Right lobe of liver (tissue), 6 donors: Measurements from ENCODE around the gene HTRA3. TPM values are rescaled to one million over a fixed set of nuclear protein-coding genes. Genes with fewer than 3 reads are reported as not detected.

Source experiments
- ATAC-seq, 4 donors: fragments of 200-7000 bp; cut with Tn5 transposase; one replicate each; pipeline ENCODE4 v1.9.1; 2020; ENCODE audit warnings: mild to moderate bottlenecking in 4 of 4, moderate library complexity in 4 of 4
- DNase-seq, 3 donors: peaks; one replicate each; pipeline ENCODE4 v3.0.0-alpha.2; 2020
- H3K27ac ChIP-seq, 3 donors: fragments of 200-600 bp; one replicate each; pipeline ENCODE4 v1.8.0; 2022
- H3K27me3 ChIP-seq, 2 donors: fragments of 200-600 bp; one replicate each; pipeline ENCODE4 v1.8.0; 2022
- H3K36me3 ChIP-seq, 4 donors: fragments of 200-600 bp; sonication (generic) in 1 of 4; one replicate each; pipeline versions ENCODE4 v1.5.1 to v1.8.0; 2017 to 2022; ENCODE audit warnings: control low read depth in 1 of 4
- H3K4me1 ChIP-seq, 4 donors: fragments of 200-600 bp; sonication (generic) in 1 of 4; one replicate each; pipeline versions ENCODE4 v1.5.1 to v1.8.0; 2017 to 2022; ENCODE audit warnings: control low read depth in 1 of 4
- H3K4me3 ChIP-seq, 3 donors: fragments of 200-600 bp; one replicate each; pipeline ENCODE4 v1.8.0; 2022
- H3K9me3 ChIP-seq, 4 donors: fragments of 200-600 bp; sonication (generic) in 1 of 4; one replicate each; pipeline versions ENCODE4 v1.5.1 to v1.8.0; 2017 to 2022; ENCODE audit warnings: control low read depth in 1 of 4
- POLR2A ChIP-seq: fragments of 450-650 bp; IDR thresholded peaks from one replicate; pipeline ENCODE4 v1.6.1; 2017; ENCODE audit warnings: antibody characterized with exemption, mild to moderate bottlenecking
- whole genome bisulfite sequencing: methylation state at CpG from one replicate; pipeline ENCODE4 v1.1.6; 2018; ENCODE audit warnings: low coverage, low lambda C conversion rate; ENCODE audit not compliant: insufficient coverage; ENCODE audit errors: missing lambda C conversion rate; 5-methylcytosine and 5-hydroxymethylcytosine counted together
- intact Hi-C, 2 donors: fragments of 100-400 bp; cut with DNase I; formaldehyde crosslinking; loops; one replicate each; pipeline versions ENCODE4 v1.11.2 to v1.14.1; 2022
- total RNA-seq, 6 experiments: library from RNA; depleted of rRNA in 2 of 6; stranded (reverse); fragments of >200 nt in 2 of 6; fragmentation: NEBNext Ultra II Directional in 3 of 6; extraction: Animal tissue kit (Norgen Biotek cat#: 25700) in 3 of 6; gene quantifications; one replicate each; pipeline versions ENCODE4 v1.1.0 to v1.2.4, GENCODE V29; 2016 to 2023
- TF ChIP-seq, protein P1 (sequence below), 4 donors: fragments of 200-600 bp in 3 of 4; fragments of 450-650 bp in 1 of 4; IDR thresholded peaks; one replicate each; pipeline versions ENCODE4 v1.5.1 to v1.8.0; 2016 to 2022; ENCODE audit warnings: antibody characterized with exemption in 4 of 4, mild to moderate bottlenecking in 2 of 4
- donor health status: DM: no; HTN: yes; CAD: no.
- donor health status: DM: no; HTN: no; CAD: no.
- donor health status: DM: no; HTN: no; CAD: no.
- donor health status: DM: no; HTN: yes; CAD: no.
- donor health status: DM: no; HTN: yes; CAD: no.

The HTRA3 gene
- total RNA-seq, 6 experiments from 2014 or later: 0.32 to 1.6 (median 1.0) TPM

DNA sequence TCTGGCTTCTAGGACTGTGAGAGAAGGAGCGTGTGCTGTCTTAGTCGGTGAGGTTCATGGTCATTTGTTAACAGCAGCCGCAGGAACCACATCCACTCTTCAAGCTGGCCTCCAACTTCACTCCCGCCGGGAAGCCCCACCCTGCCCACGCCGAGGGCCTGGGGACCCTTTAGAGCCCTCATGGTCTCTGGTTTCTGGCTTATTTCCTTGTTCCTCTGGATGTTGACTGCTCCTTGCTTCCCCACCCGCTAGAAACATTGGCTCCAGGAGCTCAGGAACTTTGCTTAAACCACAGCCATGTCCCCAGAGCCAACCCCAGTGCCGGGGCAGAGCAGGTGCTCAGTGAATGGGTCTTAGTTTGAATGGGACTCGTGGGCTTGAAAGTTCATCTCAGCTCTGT, 40.8 kb downstream of the HTRA3 start:
- no peak for ATAC-seq
- TF ChIP-seq, protein P1, sequence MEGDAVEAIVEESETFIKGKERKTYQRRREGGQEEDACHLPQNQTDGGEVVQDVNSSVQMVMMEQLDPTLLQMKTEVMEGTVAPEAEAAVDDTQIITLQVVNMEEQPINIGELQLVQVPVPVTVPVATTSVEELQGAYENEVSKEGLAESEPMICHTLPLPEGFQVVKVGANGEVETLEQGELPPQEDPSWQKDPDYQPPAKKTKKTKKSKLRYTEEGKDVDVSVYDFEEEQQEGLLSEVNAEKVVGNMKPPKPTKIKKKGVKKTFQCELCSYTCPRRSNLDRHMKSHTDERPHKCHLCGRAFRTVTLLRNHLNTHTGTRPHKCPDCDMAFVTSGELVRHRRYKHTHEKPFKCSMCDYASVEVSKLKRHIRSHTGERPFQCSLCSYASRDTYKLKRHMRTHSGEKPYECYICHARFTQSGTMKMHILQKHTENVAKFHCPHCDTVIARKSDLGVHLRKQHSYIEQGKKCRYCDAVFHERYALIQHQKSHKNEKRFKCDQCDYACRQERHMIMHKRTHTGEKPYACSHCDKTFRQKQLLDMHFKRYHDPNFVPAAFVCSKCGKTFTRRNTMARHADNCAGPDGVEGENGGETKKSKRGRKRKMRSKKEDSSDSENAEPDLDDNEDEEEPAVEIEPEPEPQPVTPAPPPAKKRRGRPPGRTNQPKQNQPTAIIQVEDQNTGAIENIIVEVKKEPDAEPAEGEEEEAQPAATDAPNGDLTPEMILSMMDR (IDR thresholded peaks at IDR 0.05): no peak
- TF ChIP-seq POLR2A: no peak
- Histone ChIP-seq H3K36me3 (no peaks in the 10 kb centered on the region), H3K4me3 (no peak overlapping the region), H3K4me1 (peaks cover 0 to 3% (median 0%) of the 10 kb centered on the region in 4 donors), H3K9me3 (peaks cover 0 to 3% (median 0%) of the 10 kb centered on the region in 4 donors), H3K27ac (no peak overlapping the region), H3K27me3 (no peaks in the 10 kb centered on the region)
- peak in 2 of 3 donors; percentile 14 to 24 for DNase-seq
- intact Hi-C loops: no loop called here
- 70% methylated on average over 2 of the region's 10 CpGs for WGBS

DNA sequence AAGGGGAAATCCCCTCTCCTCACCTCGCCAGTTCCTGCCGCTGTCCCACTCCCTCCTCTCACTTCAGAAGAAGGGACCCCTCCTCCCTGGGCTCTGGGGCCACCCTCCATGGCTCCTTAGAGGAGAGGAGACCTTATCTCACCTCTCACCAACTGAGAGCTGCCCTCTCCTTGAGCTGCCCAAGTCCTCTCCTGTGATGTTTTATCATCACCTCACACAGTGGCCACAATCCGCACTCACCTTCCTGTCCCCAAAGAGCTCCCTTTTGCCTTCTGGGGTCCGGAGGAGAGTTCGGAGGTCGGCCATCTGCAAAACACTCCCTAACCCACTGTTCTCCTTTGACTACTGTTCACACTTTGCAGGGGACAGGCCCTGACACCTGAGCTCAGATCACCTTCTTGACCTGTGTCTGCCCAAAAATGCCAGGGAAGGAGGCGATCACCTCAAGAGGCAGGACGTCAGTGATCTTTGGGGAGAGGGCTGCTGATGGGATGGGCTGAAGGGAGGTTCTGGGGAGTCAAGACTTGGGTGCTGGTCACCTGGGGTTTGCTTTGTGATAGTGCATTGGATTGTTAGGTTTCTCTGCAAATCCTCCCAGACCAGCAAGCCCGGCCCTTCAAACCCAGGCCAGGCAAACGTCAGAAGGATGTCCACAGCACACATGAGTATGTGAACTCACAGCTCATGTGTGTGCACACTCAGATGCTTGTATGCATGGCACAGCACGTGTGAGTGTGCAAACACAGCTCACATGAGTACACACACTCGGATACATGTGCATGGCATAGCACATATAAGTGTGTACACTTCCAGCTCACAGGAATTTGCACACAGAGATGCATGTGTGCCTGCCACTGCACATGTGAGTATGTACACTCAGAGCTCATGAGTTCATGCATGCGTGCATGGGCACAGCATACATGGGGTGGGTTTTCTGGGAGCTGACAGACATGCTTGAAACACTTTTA, 41.8 kb downstream of the HTRA3 start:
- H3K4me3 ChIP-seq: no peak overlapping the region
- intact Hi-C loops: no loop called here
- TF ChIP-seq, protein P1 (IDR thresholded peaks at IDR 0.05): no peak
- no peak for TF ChIP-seq POLR2A
- peaks cover 0 to 3% (median 0%) of the 10 kb centered on the region in 4 donors for H3K4me1 ChIP-seq
- no peak overlapping the region for H3K27ac ChIP-seq
- no peaks in the 10 kb centered on the region for H3K27me3 ChIP-seq
- DNase-seq (peak in 2 of 3 donors; percentile 24 to 25), ATAC-seq (no peak)
- 37% methylated on average over 7 of the region's 13 CpGs for WGBS
- H3K36me3 ChIP-seq: no peaks in the 10 kb centered on the region
- peaks cover 0 to 3% (median 0%) of the 10 kb centered on the region in 4 donors for H3K9me3 ChIP-seq

DNA sequence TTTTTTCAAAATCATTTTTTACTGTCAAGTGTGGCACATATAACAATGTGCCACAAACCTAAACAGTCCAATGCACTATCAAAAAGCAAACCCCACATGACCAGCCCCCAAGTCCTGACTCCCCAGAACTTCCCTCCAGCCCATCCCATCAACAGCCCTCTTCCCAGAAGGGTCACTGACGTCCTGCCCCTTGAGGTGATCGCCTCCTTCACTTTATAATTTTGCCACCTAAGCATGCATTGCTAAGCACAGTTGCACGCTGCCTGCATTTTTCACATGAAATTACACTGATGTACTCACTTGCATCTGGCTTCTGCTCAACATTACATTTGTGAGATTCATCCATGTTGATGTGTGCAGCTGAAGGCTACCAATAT, 42.5 kb downstream of the HTRA3 start:
- WGBS: 85% methylated on average over 3 of the region's 3 CpGs
- no peak for TF ChIP-seq POLR2A
- TF ChIP-seq, protein P1 (IDR thresholded peaks at IDR 0.05): no peak
- no peak overlapping the region for H3K4me3 ChIP-seq
- intact Hi-C loops: no loop called here
- ATAC-seq (no peak), DNase-seq (no peak)
- H3K9me3 ChIP-seq: peaks cover 0 to 3% (median 0%) of the 10 kb centered on the region in 4 donors
- H3K27ac ChIP-seq: no peak overlapping the region
- H3K27me3 ChIP-seq: no peaks in the 10 kb centered on the region
- no peaks in the 10 kb centered on the region for H3K36me3 ChIP-seq
- H3K4me1 ChIP-seq: peaks cover 0 to 3% (median 0%) of the 10 kb centered on the region in 4 donors

DNA sequence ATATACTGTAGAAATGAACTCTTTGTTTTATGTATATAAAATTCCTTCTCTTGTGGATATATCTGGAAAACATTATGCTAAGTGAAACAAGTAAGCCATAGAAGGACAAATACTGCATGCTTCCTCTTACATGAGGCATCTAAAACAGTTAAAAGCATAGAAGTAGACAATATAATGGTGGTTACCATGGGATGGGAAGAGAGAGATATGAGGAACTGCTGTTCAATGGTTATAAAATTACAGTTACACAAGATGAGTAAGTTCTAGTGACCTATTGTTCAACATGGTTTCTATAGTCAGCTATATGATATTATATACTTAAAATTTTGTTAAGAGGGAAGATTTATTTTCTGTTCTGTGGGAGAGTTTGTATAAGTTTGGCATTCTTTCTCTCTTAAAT, 43.4 kb downstream of the HTRA3 start:
- peaks cover 0 to 3% (median 0%) of the 10 kb centered on the region in 4 donors for H3K4me1 ChIP-seq
- H3K27ac ChIP-seq: no peak overlapping the region
- intact Hi-C loops: no loop called here
- H3K36me3 ChIP-seq: no peaks in the 10 kb centered on the region
- no peaks in the 10 kb centered on the region for H3K27me3 ChIP-seq
- peaks cover 0 to 3% (median 0%) of the 10 kb centered on the region in 4 donors for H3K9me3 ChIP-seq
- H3K4me3 ChIP-seq: no peak overlapping the region
- ATAC-seq (no peak), DNase-seq (no peak)
- TF ChIP-seq, protein P1 (IDR thresholded peaks at IDR 0.05): no peak
- no peak for TF ChIP-seq POLR2A
